GM19351 (cell line): ENCODE results near the gene NFYC.

ENCODE experiments used
- ATAC-seq: cut with Tn5 transposase; IDR thresholded peaks from one replicate; pipeline ENCODE4 v1.9.1; 2021; ENCODE audit warnings: mild to moderate bottlenecking, moderate library complexity; ENCODE audit not compliant: unreplicated experiment

NFYC gene

GRCh38 chr1:40691538-40692428, at the start of gene NFYC:
TSS of gene NFYC (plus strand) at chr1:40691704. CDS start at chr1:40738844, 47,140 bp downstream.
- peak; percentile 74 for ATAC-seq

GRCh38 chr1:40645118-40645680, 46.3 kb upstream of the NFYC start:
- ATAC-seq: no peak

- ATAC-seq: no peak
These were observed 45.2 kb upstream of the NFYC start for GRCh38 chr1:40646315-40646714.

GRCh38 chr1:40648200-40648599, 43.3 kb upstream of the NFYC start:
- no peak for ATAC-seq

- no peak for ATAC-seq
These were observed 42.4 kb upstream of the NFYC start for GRCh38 chr1:40648928-40649591.

- ATAC-seq: no peak
These were observed 41.9 kb upstream of the NFYC start for GRCh38 chr1:40649592-40649930.

- ATAC-seq: no peak
These were observed 41.4 kb upstream of the NFYC start for GRCh38 chr1:40650075-40650474.

GRCh38 chr1:40651138-40651857, 40.2 kb upstream of the NFYC start:
- no peak for ATAC-seq

- no peak for ATAC-seq
These were observed 39.0 kb upstream of the NFYC start for GRCh38 chr1:40652468-40652867.

- ATAC-seq: no peak
These were observed 38.5 kb upstream of the NFYC start for GRCh38 chr1:40652979-40653378.

GRCh38 chr1:40653851-40654537, 37.5 kb upstream of the NFYC start:
- no peak for ATAC-seq

- no peak for ATAC-seq
These were observed 34.5 kb upstream of the NFYC start for GRCh38 chr1:40657046-40657445.

- ATAC-seq: no peak
These were observed 32.5 kb upstream of the NFYC start for GRCh38 chr1:40658751-40659648.

- ATAC-seq: no peak
These were observed 31.9 kb upstream of the NFYC start for GRCh38 chr1:40659649-40659947.

- no peak for ATAC-seq
These were observed 29.8 kb upstream of the NFYC start for GRCh38 chr1:40661678-40662077.

GRCh38 chr1:40662151-40662550, 29.4 kb upstream of the NFYC start:
- no peak for ATAC-seq

- ATAC-seq: no peak
These were observed 28.6 kb upstream of the NFYC start for GRCh38 chr1:40662864-40663263.

GRCh38 chr1:40663324-40664166, 28.0 kb upstream of the NFYC start:
- no peak for ATAC-seq

GRCh38 chr1:40664167-40664537, 27.4 kb upstream of the NFYC start:
- ATAC-seq: no peak
